SK-N-SH (cell line): ENCODE data around the gene ZMIZ1. TPM values are rescaled to one million over a fixed set of nuclear protein-coding genes. Genes with fewer than 3 reads are reported as not detected.

Experiments used
- CTCF ChIA-PET: fragments of 300-600, 350-600 bp; formaldehyde crosslinking; extraction: SDS; loops from one replicate; lab custom pipeline; 2021; lab: Yijun Ruan, JAX
- POLR2A ChIA-PET: fragments of 350-600 bp; sonication (Branson Sonifier 250); formaldehyde crosslinking; extraction: SDS; loops from one replicate; lab custom pipeline; 2020; ENCODE audit warnings: antibody characterized with exemption, inconsistent platforms; lab: Yijun Ruan, JAX
- DNase-seq: peaks from one replicate; pipeline ENCODE4 v3.0.0; 2012
- H2AFZ ChIP-seq: fragments of 200-600 bp; sonication (generic); 2 replicates; pipeline ENCODE4 v1.8.1; 2016; ENCODE audit warnings: antibody characterized with exemption, mild to moderate bottlenecking, low read depth
- H3F3A ChIP-seq: fragments of 200-600 bp; sonication (generic); replicated peaks from 2 replicates; pipeline ENCODE3; 2016; ENCODE audit warnings: antibody characterized with exemption, mild to moderate bottlenecking; ENCODE audit not compliant: insufficient read depth
- H3K27ac ChIP-seq, 2 experiments: fragments of 200-500 bp in 1 of 2; fragments of 200-600 bp in 1 of 2; sonication (Bioruptor generic) in 1 of 2; sonication (generic), shearing (Covaris generic) in 1 of 2; 2 replicates each; pipeline versions ENCODE4 v1.5.1 to v1.6.1; 2014 to 2016; ENCODE audit warnings: low read depth in 2 of 2, inconsistent platforms in 1 of 2, low read length in 1 of 2, mild to moderate bottlenecking in 1 of 2, mixed read lengths in 1 of 2
- H3K27me3 ChIP-seq: fragments of 200-600 bp; sonication (generic), shearing (Covaris generic); 2 replicates; pipeline ENCODE4 v1.6.1; 2016; ENCODE audit warnings: mixed run types; ENCODE audit not compliant: insufficient read depth
- H3K36me3 ChIP-seq, 2 experiments: fragments of 200-500 bp in 1 of 2; fragments of 200-600 bp in 1 of 2; sonication (Bioruptor generic) in 1 of 2; sonication (generic) in 1 of 2; replicated peaks in 1 of 2; 2 replicates each; pipeline versions ENCODE3 to v1.5.1; 2014 to 2016; ENCODE audit warnings: low read length in 1 of 2, mild to moderate bottlenecking in 1 of 2; ENCODE audit not compliant: insufficient read depth in 2 of 2, control insufficient read depth in 1 of 2
- H3K4me1 ChIP-seq, 2 experiments: fragments of 200-500 bp in 1 of 2; fragments of 200-600 bp in 1 of 2; sonication (Bioruptor generic) in 1 of 2; sonication (generic), shearing (Covaris generic) in 1 of 2; 2 replicates each; pipeline versions ENCODE4 v1.5.1 to v1.6.1; 2014 to 2016; ENCODE audit warnings: low read depth in 1 of 2, low read length in 1 of 2, mixed run types in 1 of 2; ENCODE audit not compliant: insufficient read depth in 2 of 2, control insufficient read depth in 1 of 2
- H3K4me2 ChIP-seq: fragments of 200-600 bp; sonication (generic), shearing (Covaris generic); 2 replicates; pipeline ENCODE4 v1.6.1; 2017; ENCODE audit warnings: mixed run types
- H3K4me3 ChIP-seq, 2 experiments: fragments of 200-500 bp in 1 of 2; fragments of 200-600 bp in 1 of 2; sonication (Bioruptor generic) in 1 of 2; sonication (generic), shearing (Covaris generic) in 1 of 2; 2 replicates each; pipeline versions ENCODE4 v1.5.1 to v1.8.1; 2014 to 2016; ENCODE audit warnings: low read depth in 2 of 2, inconsistent platforms in 1 of 2, low read length in 1 of 2, mild to moderate bottlenecking in 1 of 2, mixed read lengths in 1 of 2, moderate library complexity in 1 of 2
- H3K79me2 ChIP-seq: fragments of 200-600 bp; sonication (generic); 2 replicates; pipeline ENCODE4 v1.8.1; 2017; ENCODE audit warnings: mild to moderate bottlenecking; ENCODE audit not compliant: insufficient read depth
- H3K9ac ChIP-seq: fragments of 200-600 bp; sonication (generic); 2 replicates; pipeline ENCODE4 v1.6.1; 2017; ENCODE audit warnings: mixed run types
- H3K9me2 ChIP-seq: fragments of 200-600 bp; sonication (generic); 2 replicates; pipeline ENCODE4 v1.6.1; 2017; ENCODE audit warnings: mixed run types
- H3K9me3 ChIP-seq: fragments of 200-600 bp; sonication (generic); 2 replicates; pipeline ENCODE4 v1.6.1; 2017; ENCODE audit warnings: mixed run types, mild to moderate bottlenecking, moderate library complexity
- H4K20me1 ChIP-seq: fragments of 200-600 bp; sonication (generic); 2 replicates; pipeline ENCODE4 v1.6.1; 2017; ENCODE audit warnings: mild to moderate bottlenecking, mixed run types; ENCODE audit not compliant: insufficient read depth
- CHD2 ChIP-seq: fragments of 150-350 bp; IDR thresholded peaks from 2 replicates; pipeline ENCODE4 v1.6.1; 2018; ENCODE audit warnings: low read length; ENCODE audit not compliant: partially characterized antibody
- MXI1 ChIP-seq: IDR thresholded peaks from 2 replicates; pipeline ENCODE4 v1.6.1; 2012; ENCODE audit warnings: mild to moderate bottlenecking, low read depth, low read length, improper control_type of control experiment
- PBX3 ChIP-seq: IDR thresholded peaks from 2 replicates; pipeline ENCODE4; 2012
- RAD21 ChIP-seq: IDR thresholded peaks from 2 replicates; pipeline ENCODE4 v1.6.1; 2012; ENCODE audit warnings: mild to moderate bottlenecking, low read length
- RXRA ChIP-seq: IDR thresholded peaks from 2 replicates; pipeline ENCODE4 v1.4.0; 2012; ENCODE audit warnings: low read depth, mild to moderate bottlenecking, borderline replicate concordance
- TEAD4 ChIP-seq: IDR thresholded peaks from 2 replicates; pipeline ENCODE4 v1.4.0; 2012; ENCODE audit warnings: mild to moderate bottlenecking, borderline replicate concordance; ENCODE audit not compliant: insufficient read depth
- USF1 ChIP-seq: IDR thresholded peaks from 2 replicates; pipeline ENCODE4 v1.4.0; 2012; ENCODE audit warnings: low read depth, borderline replicate concordance
- USF2 ChIP-seq: fragments of 150-350 bp; IDR thresholded peaks from 2 replicates; pipeline ENCODE4 v1.6.1; 2017; ENCODE audit warnings: antibody characterized with exemption, low read length, low read depth, borderline replicate concordance
- WGBS: methylation state at CpG from one replicate; pipeline ENCODE4 v1.1.6; 2017; ENCODE audit warnings: low lambda C conversion rate; 5-methylcytosine and 5-hydroxymethylcytosine counted together
- polyA plus RNA-seq, 3 experiments: library from polyadenylated mRNA; depleted of rRNA; stranded (reverse); fragments of >200 nt; gene quantifications; 2 replicates each; pipeline ENCODE4 v1.2.3, GENCODE V29; 2012

ZMIZ1 gene
- polyA plus RNA-seq, 1 of the 3 experiments (the other 2 are of a cell fraction), result 23.5 TPM

- TF ChIP-seq RXRA (no peak), MXI1 (no peak), RAD21 (no peak), USF2 (no peak), TEAD4 (no peak), PBX3 (no peak), USF1 (no peak), CHD2 (no peak)
- H3K36me3 ChIP-seq, result peaks cover 0 to 7% of the 10 kb centered on the region in 2 experiments
- WGBS, result 97% methylated on average over 7 of the region's 8 CpGs
- H3K27ac ChIP-seq, result peak overlapping the region in 1 of 2 experiments; percentile 64; a peak in 2 of 4 replicates
- no peak overlapping the region for H3K9ac ChIP-seq
- peaks cover 100% of the 10 kb centered on the region for H3K79me2 ChIP-seq
- ChIA-PET POLR2A (no interaction called here), CTCF (interaction anchor here (0.8 to 2.3 kb wide), 2 partner anchors 19 to 105 kb away, joined by 3 to 8 read pairs; no protein-coding TSS in a partner anchor)
- DNase-seq, result no peak
- H3K4me2 ChIP-seq, result no peak overlapping the region
- no peaks in the 10 kb centered on the region for H3K9me2 ChIP-seq
- H3K9me3 ChIP-seq, result no peaks in the 10 kb centered on the region
- no peak overlapping the region for H3K4me3 ChIP-seq
- H4K20me1 ChIP-seq, result peaks cover 98% of the 10 kb centered on the region
- H3K4me1 ChIP-seq, result peaks cover 8 to 82% of the 10 kb centered on the region in 2 experiments; a peak in 3 of 4 replicates
- H3F3A ChIP-seq, result no peaks in the 10 kb centered on the region
- no peak overlapping the region for H2AFZ ChIP-seq
- H3K27me3 ChIP-seq, result no peaks in the 10 kb centered on the region
These were observed 20.9 kb downstream of the ZMIZ1 start for GRCh38 chr10:79089632-79090031.

- POLR2A ChIA-PET, result no interaction called here
- Histone ChIP-seq H3K27ac (peak overlapping the region in 1 of 2 experiments; percentile 64; a peak in 2 of 4 replicates), H4K20me1 (peaks cover 98% of the 10 kb centered on the region), H3F3A (no peaks in the 10 kb centered on the region), H3K79me2 (peaks cover 100% of the 10 kb centered on the region), H3K4me2 (no peak overlapping the region), H3K9ac (no peak overlapping the region), H3K9me3 (no peaks in the 10 kb centered on the region), H3K4me3 (no peak overlapping the region), H3K36me3 (peaks cover 0 to 10% of the 10 kb centered on the region in 2 experiments), H3K27me3 (no peaks in the 10 kb centered on the region), H3K9me2 (no peaks in the 10 kb centered on the region), H3K4me1 (peaks cover 8 to 81% of the 10 kb centered on the region in 2 experiments; a peak in 3 of 4 replicates), H2AFZ (no peak overlapping the region)
- peak; percentile 62 for DNase-seq
- WGBS, result 63% methylated on average over 6 of the region's 6 CpGs
- CTCF ChIA-PET, result interaction anchor here (0.8 to 2.3 kb wide), 2 partner anchors 19 to 105 kb away, joined by 3 to 8 read pairs; no protein-coding TSS in a partner anchor
- TF ChIP-seq USF1 (no peak), PBX3 (no peak), MXI1 (peak; percentile 63; the same call in 1 of the 2 replicates)
These were observed 21.5 kb downstream of the ZMIZ1 start for GRCh38 chr10:79090134-79090803.
